ENCODE measurements around the gene DZIP3.
"Not testable (repeated sequence)": the region's sequence is repeated elsewhere in the genome, so short reads cannot be mapped to it uniquely, and the experiment has no call there.

DZIP3 gene

GRCh38 chr3:108673988-108674661, 84.6 kb downstream of the DZIP3 start:
- peaks cover 4% of the 10 kb centered on the region; the same call in 1 of the 2 replicates for H3K36me3 ChIP-seq (replicated peaks)
- in situ Hi-C loops (cut with MboI; ENCODE audit: low sequenced_read_pairs) = loop anchor here (10.0 kb wide), 1 partner anchor 241 kb away; no protein-coding TSS in a partner anchor
- no peaks in the 10 kb centered on the region for H3K4me1 ChIP-seq
- no peak overlapping the region for H3K4me3 ChIP-seq
- no peaks in the 10 kb centered on the region for H3K27me3 ChIP-seq (ENCODE audit: low read depth)
- H3K9me3 ChIP-seq = no peaks in the 10 kb centered on the region
- no peak for DNase-seq (ENCODE audit: low spot score in 2 of 2)

GRCh38 chr3:108677811-108678210, 88.3 kb downstream of the DZIP3 start:
- Histone ChIP-seq H3K4me1 (no peaks in the 10 kb centered on the region), H3K9me3 (no peaks in the 10 kb centered on the region), H3K36me3 (replicated peaks) (no peaks in the 10 kb centered on the region), H3K4me3 (no peak overlapping the region), H3K27me3 (ENCODE audit: low read depth) (no peaks in the 10 kb centered on the region)
- DNase-seq (ENCODE audit: low spot score in 2 of 2) = no peak
- in situ Hi-C loops (cut with MboI; ENCODE audit: low sequenced_read_pairs) = loop anchor here (10.0 kb wide), 1 partner anchor 237 kb away; no protein-coding TSS in a partner anchor

GRCh38 chr3:108692286-108692685, 102.8 kb downstream of the DZIP3 start:
- H3K4me3 ChIP-seq; H3K4me1 ChIP-seq; in situ Hi-C loops (cut with MboI; ENCODE audit: low sequenced_read_pairs); DNase-seq (ENCODE audit: low spot score in 2 of 2); H3K27me3 ChIP-seq (ENCODE audit: low read depth); H3K36me3 ChIP-seq (replicated peaks); H3K9me3 ChIP-seq: not testable (repeated sequence)

GRCh38 chr3:108698461-108698860, 108.9 kb downstream of the DZIP3 start:
- no peak for DNase-seq (ENCODE audit: low spot score in 2 of 2)
- no peaks in the 10 kb centered on the region for H3K9me3 ChIP-seq
- H3K36me3 ChIP-seq (replicated peaks) = peaks cover 2% of the 10 kb centered on the region; the same call in 1 of the 2 replicates
- in situ Hi-C loops (cut with MboI; ENCODE audit: low sequenced_read_pairs) = no loop called here
- H3K4me1 ChIP-seq = peaks cover 8% of the 10 kb centered on the region
- H3K4me3 ChIP-seq = no peak overlapping the region
- H3K27me3 ChIP-seq (ENCODE audit: low read depth) = no peaks in the 10 kb centered on the region

- no peak for DNase-seq (ENCODE audit: low spot score in 2 of 2)
- Histone ChIP-seq H3K4me1 (no peaks in the 10 kb centered on the region), H3K4me3 (no peak overlapping the region), H3K27me3 (ENCODE audit: low read depth) (no peaks in the 10 kb centered on the region), H3K36me3 (replicated peaks) (no peaks in the 10 kb centered on the region), H3K9me3 (no peaks in the 10 kb centered on the region)
- in situ Hi-C loops (cut with MboI; ENCODE audit: low sequenced_read_pairs) = no loop called here
These were observed 115.5 kb downstream of the DZIP3 start for GRCh38 chr3:108705045-108705444.

- in situ Hi-C loops (cut with MboI; ENCODE audit: low sequenced_read_pairs) = no loop called here
- Histone ChIP-seq H3K9me3 (no peaks in the 10 kb centered on the region), H3K4me1 (no peaks in the 10 kb centered on the region), H3K27me3 (ENCODE audit: low read depth) (no peaks in the 10 kb centered on the region), H3K4me3 (no peak overlapping the region), H3K36me3 (replicated peaks) (no peaks in the 10 kb centered on the region)
- DNase-seq (ENCODE audit: low spot score in 2 of 2) = no peak
These were observed 123.5 kb downstream of the DZIP3 start for GRCh38 chr3:108713009-108713516.

- H3K36me3 ChIP-seq (replicated peaks) = no peaks in the 10 kb centered on the region
- no peaks in the 10 kb centered on the region for H3K27me3 ChIP-seq (ENCODE audit: low read depth)
- no peak overlapping the region for H3K4me3 ChIP-seq
- DNase-seq (ENCODE audit: low spot score in 2 of 2) = no peak
- H3K4me1 ChIP-seq = no peaks in the 10 kb centered on the region
- no peaks in the 10 kb centered on the region for H3K9me3 ChIP-seq
- in situ Hi-C loops (cut with MboI; ENCODE audit: low sequenced_read_pairs) = no loop called here
These were observed 124.3 kb downstream of the DZIP3 start for GRCh38 chr3:108713816-108714215.

GRCh38 chr3:108718454-108718853, 128.9 kb downstream of the DZIP3 start:
- Histone ChIP-seq H3K9me3 (no peaks in the 10 kb centered on the region; the same call in 1 of the 2 replicates), H3K27me3 (ENCODE audit: low read depth) (no peaks in the 10 kb centered on the region), H3K4me3 (no peak overlapping the region), H3K36me3 (replicated peaks) (no peaks in the 10 kb centered on the region), H3K4me1 (no peaks in the 10 kb centered on the region)
- in situ Hi-C loops (cut with MboI; ENCODE audit: low sequenced_read_pairs) = no loop called here
- DNase-seq (ENCODE audit: low spot score in 2 of 2) = no peak

- DNase-seq (ENCODE audit: low spot score in 2 of 2) = no peak
- H3K4me3 ChIP-seq = no peak overlapping the region
- in situ Hi-C loops (cut with MboI; ENCODE audit: low sequenced_read_pairs) = no loop called here
- no peaks in the 10 kb centered on the region; the same call in 1 of the 2 replicates for H3K9me3 ChIP-seq
- H3K36me3 ChIP-seq (replicated peaks) = no peaks in the 10 kb centered on the region
- no peaks in the 10 kb centered on the region for H3K4me1 ChIP-seq
- H3K27me3 ChIP-seq (ENCODE audit: low read depth) = no peaks in the 10 kb centered on the region
These were observed 129.8 kb downstream of the DZIP3 start for GRCh38 chr3:108719178-108719806.

GRCh38 chr3:108722724-108723123, 133.2 kb downstream of the DZIP3 start:
- in situ Hi-C loops (cut with MboI; ENCODE audit: low sequenced_read_pairs) = no loop called here
- Histone ChIP-seq H3K4me3 (no peak overlapping the region), H3K9me3 (no peaks in the 10 kb centered on the region; the same call in 1 of the 2 replicates), H3K36me3 (replicated peaks) (no peaks in the 10 kb centered on the region), H3K27me3 (ENCODE audit: low read depth) (no peaks in the 10 kb centered on the region), H3K4me1 (no peaks in the 10 kb centered on the region; the same call in 1 of the 2 replicates)
- DNase-seq (ENCODE audit: low spot score in 2 of 2) = no peak

- in situ Hi-C loops (cut with MboI; ENCODE audit: low sequenced_read_pairs) = no loop called here
- no peak for DNase-seq (ENCODE audit: low spot score in 2 of 2)
- no peaks in the 10 kb centered on the region for H3K27me3 ChIP-seq (ENCODE audit: low read depth)
These were observed 134.6 kb downstream of the DZIP3 start for GRCh38 chr3:108724101-108724500.

GRCh38 chr3:108728105-108728504, 138.6 kb downstream of the DZIP3 start:
- no peaks in the 10 kb centered on the region for H3K9me3 ChIP-seq
- peak in 1 of 2 experiments; percentile 60 for DNase-seq (ENCODE audit: low spot score in 2 of 2)
- H3K36me3 ChIP-seq (replicated peaks) = no peaks in the 10 kb centered on the region
- H3K4me1 ChIP-seq = peaks cover 6% of the 10 kb centered on the region
- in situ Hi-C loops (cut with MboI; ENCODE audit: low sequenced_read_pairs) = no loop called here
- H3K27me3 ChIP-seq (ENCODE audit: low read depth) = no peaks in the 10 kb centered on the region
- H3K4me3 ChIP-seq = no peak overlapping the region

More at GRCh38 chr3:108724101-108724500, 134.6 kb downstream of the DZIP3 start:
- Histone ChIP-seq H3K36me3 (replicated peaks) (no peaks in the 10 kb centered on the region), H3K4me1 (peaks cover 6% of the 10 kb centered on the region), H3K9me3 (no peaks in the 10 kb centered on the region; the same call in 1 of the 2 replicates), H3K4me3 (no peak overlapping the region)

GRCh38 chr3:108728934-108729333, 139.4 kb downstream of the DZIP3 start:
- in situ Hi-C loops (cut with MboI; ENCODE audit: low sequenced_read_pairs) = no loop called here
- H3K9me3 ChIP-seq = no peaks in the 10 kb centered on the region
- no peak for DNase-seq (ENCODE audit: low spot score in 2 of 2)
- H3K27me3 ChIP-seq (ENCODE audit: low read depth) = no peaks in the 10 kb centered on the region
- no peaks in the 10 kb centered on the region for H3K36me3 ChIP-seq (replicated peaks)
- no peak overlapping the region for H3K4me3 ChIP-seq
- peaks cover 6% of the 10 kb centered on the region for H3K4me1 ChIP-seq

GRCh38 chr3:108736821-108737220, 147.3 kb downstream of the DZIP3 start:
- Histone ChIP-seq H3K9me3 (no peaks in the 10 kb centered on the region; the same call in 1 of the 2 replicates), H3K4me3 (no peak overlapping the region), H3K27me3 (ENCODE audit: low read depth) (no peaks in the 10 kb centered on the region), H3K36me3 (replicated peaks) (no peaks in the 10 kb centered on the region), H3K4me1 (no peaks in the 10 kb centered on the region)
- DNase-seq (ENCODE audit: low spot score in 2 of 2) = no peak
- in situ Hi-C loops (cut with MboI; ENCODE audit: low sequenced_read_pairs) = no loop called here

Data from HAP-1 (cell line).